ENCODE data around the gene ORM1.

DNA sequence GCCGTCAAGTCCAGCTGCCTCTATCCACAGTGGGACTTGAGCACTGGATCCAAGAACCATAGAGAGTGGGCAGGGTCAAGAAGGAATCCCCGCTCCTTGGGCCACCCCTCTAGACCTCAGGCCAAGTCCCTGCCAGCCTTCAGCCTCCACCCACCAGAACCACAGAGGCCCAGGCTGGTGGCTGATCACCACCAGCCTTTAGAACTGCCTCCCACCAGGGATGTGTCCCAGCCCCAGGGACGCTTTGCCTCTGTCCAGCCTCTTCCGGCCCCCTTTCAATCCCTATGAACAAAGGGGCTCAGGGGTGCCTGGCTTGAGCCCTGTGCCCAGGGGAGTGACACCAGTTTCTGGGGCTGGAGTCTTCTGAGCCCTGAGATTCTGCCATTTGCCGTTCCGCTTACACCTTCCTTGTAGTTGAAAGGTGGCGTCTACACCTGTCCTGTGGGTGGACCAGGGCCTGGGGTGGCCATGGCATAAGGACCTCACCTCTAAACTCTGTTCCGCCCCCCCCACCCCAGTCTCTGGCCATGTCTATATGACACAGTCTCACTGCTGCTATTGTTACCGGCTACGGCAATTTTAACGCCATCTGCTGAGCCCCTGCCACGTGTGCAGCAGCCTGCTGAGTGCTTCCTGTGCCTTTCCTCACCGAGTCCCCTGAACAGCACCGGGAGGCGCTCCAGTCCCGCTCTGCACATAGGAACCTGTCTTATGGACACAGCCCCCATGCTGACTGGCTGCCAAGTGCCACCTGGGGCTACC is 35.7 kb upstream of the ORM1 start:
- no peak for TF ChIP-seq POLR2AphosphoS5 (IDR thresholded peaks at IDR 0.05; ENCODE audit: insufficient read depth, low read depth, low read length)
- no peak for TF ChIP-seq CTCF (IDR thresholded peaks at IDR 0.05; ENCODE audit: extremely low read depth in 1 of 2, insufficient read depth in 1 of 2, low read depth in 1 of 2, low read length in 2 of 2)
- no peak for TF ChIP-seq POLR2A (IDR thresholded peaks at IDR 0.05; ENCODE audit: low read depth, low read length)
